ENCODE measurements around the gene GRAP2. TPM values are rescaled to one million over a fixed set of nuclear protein-coding genes. Genes with fewer than 3 reads are reported as not detected.

GRAP2 gene
- total RNA-seq, 1 experiment from 2014 or later, result 0.42 TPM

- RAD21 ChIA-PET (ENCODE audit: low non-redundant PET in 1 of 2, low total read pairs in 2 of 2, uncharacterized antibody in 2 of 2, unreplicated experiment in 2 of 2), result no interaction called here
- no peaks in the 10 kb centered on the region for H3K9me3 ChIP-seq (ENCODE audit: control insufficient read depth in 1 of 2, insufficient read depth in 1 of 2, low read depth in 1 of 2, low read length in 2 of 2)
- TF ChIP-seq RAD21 (IDR thresholded peaks at IDR 0.05; ENCODE audit: low read depth) (no peak), CEBPB (IDR thresholded peaks at IDR 0.05; ENCODE audit: low read depth) (no peak), SP1 (IDR thresholded peaks at IDR 0.05; ENCODE audit: low read depth) (no peak), EZH2 (IDR thresholded peaks at IDR 0.05) (no peak), EZH2phosphoT487 (IDR thresholded peaks at IDR 0.05; ENCODE audit: borderline replicate concordance) (no peak), TCF7L2 (IDR thresholded peaks at IDR 0.05; ENCODE audit: borderline replicate concordance, extremely low read depth, insufficient read depth, insufficient read length) (no peak)
Observed at GRCh38 chr22:39936523-39937145, 35.8 kb downstream of the GRAP2 start.

GRCh38 chr22:39937906-39938305 is 37.0 kb downstream of the GRAP2 start:
- Histone ChIP-seq H3K9me3 (ENCODE audit: control insufficient read depth in 1 of 2, insufficient read depth in 1 of 2, low read depth in 1 of 2, low read length in 2 of 2) (no peaks in the 10 kb centered on the region), H3K79me2 (ENCODE audit: insufficient read depth, low read length) (no peaks in the 10 kb centered on the region), H4K20me1 (ENCODE audit: insufficient read depth) (no peaks in the 10 kb centered on the region), H3K9ac (ENCODE audit: low read length) (no peak overlapping the region), H3K36me3 (ENCODE audit: control insufficient read depth in 1 of 2, insufficient read depth in 2 of 2, low read length in 2 of 2) (no peaks in the 10 kb centered on the region), H3K4me2 (ENCODE audit: low read length) (no peak overlapping the region), H3K27ac (ENCODE audit: low read depth, low read length) (no peak overlapping the region), H3K4me3 (replicated peaks in 1 of 2; ENCODE audit: low read depth in 1 of 2, low read length in 2 of 2) (no peak overlapping the region), H3K27me3 (ENCODE audit: insufficient read depth, low read length) (peaks cover 49% of the 10 kb centered on the region), H3K9me2 (ENCODE audit: insufficient read depth) (no peaks in the 10 kb centered on the region), H3K4me1 (ENCODE audit: control insufficient read depth in 1 of 2, insufficient read depth in 2 of 2, low read length in 2 of 2) (no peaks in the 10 kb centered on the region), H2AFZ (ENCODE audit: low read depth, low read length, poor library complexity, severe bottlenecking) (no peak overlapping the region)
- BruUV-seq (replicated peaks), result no TSS peak
- ChIA-PET POLR2A (no interaction called here), RAD21 (ENCODE audit: low non-redundant PET in 1 of 2, low total read pairs in 2 of 2, uncharacterized antibody in 2 of 2, unreplicated experiment in 2 of 2) (no interaction called here), CTCF (interaction anchor here (1.3 kb wide), 1 partner anchor 86 kb away, joined by 6 read pairs; no protein-coding TSS in a partner anchor)
- intact Hi-C loops (cut with micrococcal nuclease), result loop anchor here (10.0 kb wide), 2 partner anchors 403 to 407 kb away; partner anchors contain the start of genes ADSL and RPS19BP1
- DNase-seq (ENCODE audit: low read depth, low spot score) (no peak), ATAC-seq (no peak)
- TF ChIP-seq CEBPB (IDR thresholded peaks at IDR 0.05; ENCODE audit: low read depth) (no peak), EZH2 (IDR thresholded peaks at IDR 0.05) (no peak), YY1 (IDR thresholded peaks at IDR 0.05; ENCODE audit: extremely low read depth, insufficient replicate concordance, low read depth, low read length) (no peak), EGR1 (IDR thresholded peaks at IDR 0.05; ENCODE audit: low read depth) (no peak), FOSL1 (IDR thresholded peaks at IDR 0.05; ENCODE audit: low read depth) (no peak), SIN3A (IDR thresholded peaks at IDR 0.05; ENCODE audit: low read depth) (no peak), REST (IDR thresholded peaks at IDR 0.05; ENCODE audit: low read depth) (no peak), ELF1 (IDR thresholded peaks at IDR 0.05; ENCODE audit: borderline replicate concordance, low read depth) (no peak), ATF3 (IDR thresholded peaks at IDR 0.05) (no peak), CBX3 (IDR thresholded peaks at IDR 0.05; ENCODE audit: low read depth) (no peak), TCF7L2 (IDR thresholded peaks at IDR 0.05; ENCODE audit: borderline replicate concordance, extremely low read depth, insufficient read depth, insufficient read length) (no peak), JUND (IDR thresholded peaks at IDR 0.05) (no peak), EZH2phosphoT487 (IDR thresholded peaks at IDR 0.05; ENCODE audit: borderline replicate concordance) (no peak)

More at GRCh38 chr22:39936523-39937145, 35.8 kb downstream of the GRAP2 start:
- H4K20me1 ChIP-seq (ENCODE audit: insufficient read depth), result no peaks in the 10 kb centered on the region
- no peaks in the 10 kb centered on the region for H3K36me3 ChIP-seq (ENCODE audit: control insufficient read depth in 1 of 2, insufficient read depth in 2 of 2, low read length in 2 of 2)
- no TSS peak for BruUV-seq (replicated peaks)
- no peaks in the 10 kb centered on the region for H3K79me2 ChIP-seq (ENCODE audit: insufficient read depth, low read length)
- H3K27me3 ChIP-seq (ENCODE audit: insufficient read depth, low read length), result peaks cover 57% of the 10 kb centered on the region
- CTCF ChIA-PET, result interaction anchor here (0.6 to 1.3 kb wide), 2 partner anchors 88 to 406 kb away, joined by 6 read pairs; no protein-coding TSS in a partner anchor
- no peak overlapping the region for H3K9ac ChIP-seq (ENCODE audit: low read length)
- H2AFZ ChIP-seq (ENCODE audit: low read depth, low read length, poor library complexity, severe bottlenecking), result no peak overlapping the region
- H3K4me3 ChIP-seq (replicated peaks in 1 of 2; ENCODE audit: low read depth in 1 of 2, low read length in 2 of 2), result no peak overlapping the region
- ATAC-seq, result no peak
- intact Hi-C loops (cut with micrococcal nuclease), result loop anchor here (10.0 kb wide), 2 partner anchors 402 to 408 kb away; partner anchors contain the start of genes ADSL and RPS19BP1
- H3K9me2 ChIP-seq (ENCODE audit: insufficient read depth), result no peaks in the 10 kb centered on the region
- H3K4me1 ChIP-seq (ENCODE audit: control insufficient read depth in 1 of 2, insufficient read depth in 2 of 2, low read length in 2 of 2), result no peaks in the 10 kb centered on the region
- POLR2A ChIA-PET, result no interaction called here
- H3K4me2 ChIP-seq (ENCODE audit: low read length), result no peak overlapping the region
- no peak overlapping the region for H3K27ac ChIP-seq (ENCODE audit: low read depth, low read length)
- no peak for DNase-seq (ENCODE audit: low read depth, low spot score)
